T-helper 2 cell treated with Interferon-gamma antibody and Interleukin-4, amounts not matched to agents 5 μg/mL and 100 μg/mL, for 36 hours (primary cell): ENCODE measurements around the gene HSDL2.
"Not testable (repeated sequence)": the region's sequence is repeated elsewhere in the genome, so short reads cannot be mapped to it uniquely, and the experiment has no call there.

ENCODE experiments used
- DNase-seq: peaks from one replicate; pipeline ENCODE4 v3.0.0; 2021; ENCODE audit warnings: low spot score
- H3K27ac Mint-ChIP-seq: one replicate; pipeline ENCODE4 v1.8.0; 2021; ENCODE audit warnings: mild to moderate bottlenecking, mixed read lengths
- H3K27me3 Mint-ChIP-seq: one replicate; pipeline ENCODE4 v1.8.0; 2021; ENCODE audit warnings: low read depth, mixed read lengths
- H3K36me3 Mint-ChIP-seq: one replicate; pipeline ENCODE4 v1.8.0; 2021; ENCODE audit warnings: low read depth, mixed read lengths
- H3K4me1 Mint-ChIP-seq: one replicate; pipeline ENCODE4 v1.8.0; 2021; ENCODE audit warnings: low read depth, mixed read lengths
- H3K4me3 Mint-ChIP-seq: one replicate; pipeline ENCODE4 v1.8.0; 2022; ENCODE audit warnings: mild to moderate bottlenecking, moderate library complexity, mixed read lengths
- H3K9me3 Mint-ChIP-seq: one replicate; pipeline ENCODE4 v1.8.0; 2021; ENCODE audit warnings: mixed read lengths

HSDL2 gene

DNA sequence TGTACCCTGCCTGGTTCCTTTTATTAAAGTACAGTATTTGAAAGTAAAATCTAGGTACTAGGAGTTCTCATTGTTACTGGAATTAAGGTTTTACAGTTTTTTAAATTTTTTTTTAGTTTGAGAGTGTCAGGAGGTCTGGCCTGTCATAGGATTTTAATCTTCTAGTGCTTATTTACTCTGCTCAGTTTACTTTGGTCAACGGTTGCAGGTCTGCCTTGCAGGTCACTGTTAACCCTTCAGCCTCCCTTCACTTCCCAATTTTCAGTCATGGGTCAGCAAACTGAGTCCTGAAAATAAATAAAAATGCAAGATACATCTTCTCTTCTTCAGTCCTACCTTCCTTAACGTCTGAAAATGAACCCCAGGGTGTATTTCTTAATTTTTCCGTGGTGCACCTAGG lies 27.7 kb upstream of the HSDL2 start:
- H3K27me3 Mint-ChIP-seq = no peaks in the 10 kb centered on the region
- no peak overlapping the region for H3K27ac Mint-ChIP-seq
- H3K9me3 Mint-ChIP-seq = peaks cover 7% of the 10 kb centered on the region
- H3K36me3 Mint-ChIP-seq = no peaks in the 10 kb centered on the region
- no peak for DNase-seq
- H3K4me1 Mint-ChIP-seq = peaks cover 26% of the 10 kb centered on the region
- H3K4me3 Mint-ChIP-seq = no peak overlapping the region

DNA sequence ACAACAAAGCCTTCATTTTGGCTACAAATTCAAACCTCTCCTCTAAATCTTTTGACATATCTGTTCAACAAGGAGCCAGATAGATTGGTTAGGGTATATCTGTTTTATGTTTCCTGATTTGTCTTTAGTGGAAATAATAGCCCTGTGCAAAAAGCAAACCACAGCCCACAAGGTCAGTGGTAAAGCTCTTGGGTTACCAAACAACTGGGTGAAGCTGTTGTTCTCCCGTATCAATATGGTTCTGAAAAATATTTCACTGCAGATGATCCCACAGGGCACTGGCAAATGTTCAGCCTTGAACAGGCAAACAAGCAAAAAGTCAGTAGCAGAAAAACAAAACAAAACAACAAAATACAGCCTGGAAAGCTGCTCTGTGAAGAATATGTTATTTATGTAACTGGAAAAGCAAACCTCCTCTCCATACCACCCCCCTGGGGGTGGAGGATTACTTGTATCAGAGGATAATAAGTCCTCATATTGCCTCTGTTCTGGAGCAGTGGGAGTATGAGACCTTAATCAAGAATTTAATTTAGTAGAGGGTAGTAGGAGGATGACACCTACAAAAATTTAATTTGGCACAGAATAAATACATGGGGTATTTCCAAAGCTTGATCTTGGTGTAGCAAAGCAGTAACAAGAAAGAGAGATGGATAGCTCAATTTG lies 25.7 kb upstream of the HSDL2 start:
- Mint-ChIP-seq H3K27me3 (no peaks in the 10 kb centered on the region), H3K36me3 (no peaks in the 10 kb centered on the region), H3K4me1 (peaks cover 18% of the 10 kb centered on the region), H3K4me3 (no peak overlapping the region), H3K27ac (no peak overlapping the region), H3K9me3 (peaks cover 3% of the 10 kb centered on the region)
- DNase-seq = no peak

DNA sequence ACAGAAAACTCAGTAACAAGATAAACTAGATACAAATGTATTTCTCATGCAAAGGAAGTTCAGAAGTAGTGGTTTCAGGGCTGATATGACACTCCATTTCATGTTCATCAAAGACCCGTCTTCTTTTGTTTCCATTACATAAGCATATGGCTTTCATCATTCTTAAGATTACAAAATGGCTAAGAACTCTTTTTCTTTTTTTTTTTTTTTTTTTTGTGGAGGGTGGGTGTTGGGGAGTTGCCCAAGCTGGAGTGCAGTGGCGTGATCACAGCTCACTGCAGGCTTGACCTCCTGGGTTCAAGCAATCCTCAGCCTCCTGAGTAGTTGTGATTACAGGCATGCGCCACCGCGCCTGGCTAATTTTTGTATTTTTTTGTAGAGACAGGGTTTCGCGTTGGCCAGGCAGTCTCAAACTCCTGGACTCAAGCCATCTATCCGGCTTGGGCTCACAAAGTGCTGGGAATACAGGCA lies 24.4 kb upstream of the HSDL2 start:
- Mint-ChIP-seq H3K4me1 (peaks cover 20% of the 10 kb centered on the region), H3K36me3 (no peaks in the 10 kb centered on the region)

DNA sequence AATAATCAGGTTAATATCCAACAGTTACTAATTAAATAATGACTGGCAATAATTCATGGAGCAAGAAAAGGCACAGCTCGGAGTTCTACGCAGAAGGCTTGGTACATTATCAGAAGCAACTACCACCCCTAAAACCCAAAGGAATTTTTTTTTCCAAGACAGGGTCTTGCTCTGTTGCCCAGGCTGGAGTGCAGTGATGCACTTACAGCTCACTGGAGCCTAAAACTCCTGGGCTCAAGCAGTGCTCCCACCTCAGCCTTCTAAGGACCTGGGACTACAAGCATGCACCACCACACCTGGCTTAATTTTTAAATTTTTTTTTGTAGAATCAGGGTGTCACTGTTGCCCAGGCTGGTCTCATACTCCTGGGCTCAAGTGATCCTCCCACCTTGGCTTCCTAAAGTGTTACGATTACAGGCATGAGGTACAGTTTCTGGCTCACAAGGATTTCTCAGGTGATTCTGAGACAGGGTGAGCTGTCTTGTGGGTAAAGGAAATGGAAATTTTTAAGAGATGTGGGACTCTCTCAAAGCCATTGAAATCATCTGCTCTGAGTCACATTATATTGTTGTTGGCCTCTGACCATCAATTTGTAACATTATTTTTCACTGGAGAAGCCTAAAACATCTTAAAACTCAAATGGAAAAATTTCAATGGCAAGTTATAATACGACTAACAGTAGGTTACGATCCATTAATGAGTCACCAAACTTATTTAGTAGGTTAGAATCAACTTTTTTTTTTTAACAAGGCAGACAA lies 19.7 kb upstream of the HSDL2 start:
- Mint-ChIP-seq H3K36me3 (no peaks in the 10 kb centered on the region), H3K4me1 (peaks cover 13% of the 10 kb centered on the region), H3K27me3 (peaks cover 5% of the 10 kb centered on the region), H3K9me3 (peaks cover 6% of the 10 kb centered on the region), H3K4me3 (no peak overlapping the region), H3K27ac (no peak overlapping the region)
- DNase-seq = no peak

More for the DNA sequence above, 24.4 kb upstream of the HSDL2 start:
- peak overlapping the region; percentile 83 for H3K27ac Mint-ChIP-seq
- peaks cover 3% of the 10 kb centered on the region for H3K9me3 Mint-ChIP-seq
- no peak for DNase-seq
- no peak overlapping the region for H3K4me3 Mint-ChIP-seq
- H3K27me3 Mint-ChIP-seq = no peaks in the 10 kb centered on the region

DNA sequence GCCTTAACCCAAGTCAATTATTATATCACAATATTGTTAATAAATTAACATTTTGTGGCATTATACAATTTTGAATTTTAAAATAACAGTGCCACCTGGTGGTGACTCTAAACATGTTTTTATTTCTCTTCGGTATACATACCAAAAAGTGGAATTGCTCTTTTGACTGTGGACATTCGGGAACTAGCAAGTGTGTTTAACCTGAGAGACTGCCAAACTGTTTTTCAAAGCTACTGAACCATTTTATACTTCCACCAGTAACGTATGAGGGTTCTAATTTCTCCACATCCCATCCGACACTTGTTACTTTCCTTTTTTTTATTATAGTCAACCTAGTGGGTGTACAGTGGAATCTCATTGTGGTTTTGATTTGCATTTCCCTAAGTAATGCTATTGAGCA lies 18.3 kb upstream of the HSDL2 start:
- H3K4me3 Mint-ChIP-seq = no peak overlapping the region

DNA sequence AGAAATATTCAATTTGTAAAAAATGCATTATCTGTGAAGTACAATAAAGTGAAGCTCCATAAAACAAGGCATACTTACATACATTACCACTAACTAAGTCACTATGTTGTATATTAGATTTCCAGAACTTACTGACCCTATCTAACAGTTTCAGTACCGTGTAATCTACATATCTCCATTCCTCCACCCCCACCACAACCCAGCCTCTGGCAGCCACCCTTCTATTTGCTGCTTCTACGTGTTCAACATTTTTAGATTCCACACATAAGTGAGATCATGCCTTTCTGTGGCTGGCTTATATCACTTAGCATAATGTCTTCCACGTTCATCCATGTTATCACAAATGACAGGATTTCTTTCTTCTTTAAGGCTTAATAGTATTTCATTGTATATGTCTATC lies 15.1 kb upstream of the HSDL2 start:
- no peak for DNase-seq
- peaks cover 8% of the 10 kb centered on the region for H3K4me1 Mint-ChIP-seq
- H3K27ac Mint-ChIP-seq = no peak overlapping the region
- H3K27me3 Mint-ChIP-seq = peaks cover 5% of the 10 kb centered on the region
- peaks cover 3% of the 10 kb centered on the region for H3K36me3 Mint-ChIP-seq
- peaks cover 19% of the 10 kb centered on the region for H3K9me3 Mint-ChIP-seq
- no peak overlapping the region for H3K4me3 Mint-ChIP-seq

More for the DNA sequence above, 18.3 kb upstream of the HSDL2 start:
- Mint-ChIP-seq H3K27me3 (peaks cover 5% of the 10 kb centered on the region), H3K36me3 (no peaks in the 10 kb centered on the region), H3K27ac (no peak overlapping the region), H3K4me1 (peaks cover 8% of the 10 kb centered on the region), H3K9me3 (peaks cover 9% of the 10 kb centered on the region)
- DNase-seq = no peak

DNA sequence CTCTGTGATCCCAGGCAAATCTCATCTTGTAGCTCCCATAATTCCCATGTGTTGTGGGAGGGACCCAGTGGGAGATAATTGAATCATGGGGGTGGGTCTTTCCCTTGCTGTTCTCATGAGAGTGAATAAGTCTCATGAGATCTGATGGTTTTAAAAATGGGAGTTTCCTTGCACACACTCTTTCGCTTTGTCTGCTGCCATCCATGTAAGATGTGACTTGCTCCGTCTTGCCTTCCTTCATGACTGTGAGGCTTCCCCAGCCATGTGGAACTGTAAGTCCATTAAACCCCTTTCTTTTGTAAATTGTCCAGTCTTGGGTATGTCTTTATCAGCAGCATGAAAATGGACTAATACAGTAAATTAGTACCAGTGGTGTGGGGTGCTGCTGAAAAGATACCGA lies 14.7 kb upstream of the HSDL2 start:
- not testable (repeated sequence) for H3K27me3 Mint-ChIP-seq, H3K4me3 Mint-ChIP-seq, DNase-seq, H3K36me3 Mint-ChIP-seq, H3K4me1 Mint-ChIP-seq, H3K27ac Mint-ChIP-seq
- peaks cover 23% of the 10 kb centered on the region for H3K9me3 Mint-ChIP-seq

DNA sequence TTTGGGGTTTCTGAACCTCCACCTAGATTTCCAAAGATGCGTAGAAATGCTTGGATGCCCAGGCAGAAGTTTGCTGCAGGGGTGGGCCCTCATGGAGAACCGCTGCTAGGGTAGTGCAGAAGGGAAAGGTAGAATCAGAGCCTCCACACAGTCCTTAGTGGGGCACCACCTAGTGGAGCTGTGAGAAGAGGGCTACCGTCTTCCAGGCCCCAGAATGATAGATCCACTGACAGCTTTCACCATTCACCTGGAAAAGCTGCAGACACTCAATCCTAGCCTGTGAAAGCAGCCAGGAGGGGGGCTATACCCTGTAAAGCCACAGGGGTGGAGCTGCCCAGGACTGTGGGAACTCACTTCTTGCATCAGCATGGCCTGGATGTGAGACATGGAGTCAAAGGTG lies 13.3 kb upstream of the HSDL2 start:
- H3K9me3 Mint-ChIP-seq = peaks cover 23% of the 10 kb centered on the region
- H3K36me3 Mint-ChIP-seq = peaks cover 3% of the 10 kb centered on the region
- DNase-seq = no peak
- no peak overlapping the region for H3K4me3 Mint-ChIP-seq
- no peak overlapping the region for H3K27ac Mint-ChIP-seq
- peaks cover 2% of the 10 kb centered on the region for H3K4me1 Mint-ChIP-seq
- peaks cover 5% of the 10 kb centered on the region for H3K27me3 Mint-ChIP-seq

DNA sequence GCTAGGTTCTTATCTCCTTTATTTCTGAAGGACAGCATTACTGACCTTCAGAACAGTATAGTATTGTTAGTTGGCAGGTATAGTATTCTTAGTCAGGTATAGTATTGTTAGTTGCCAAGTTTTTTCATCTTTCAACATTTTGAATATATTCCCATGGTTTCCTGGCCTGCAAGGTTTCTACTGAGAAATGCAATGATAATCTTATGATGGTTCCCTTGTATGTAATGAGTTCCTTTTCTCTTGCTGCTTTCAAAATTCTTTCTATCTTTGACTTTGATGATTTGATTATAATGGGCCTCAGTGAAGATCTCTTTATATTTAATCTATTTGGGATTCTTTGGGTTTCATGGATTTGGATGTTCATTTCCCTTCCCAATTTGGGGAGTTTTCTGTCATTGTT lies 12.4 kb upstream of the HSDL2 start:
- no peaks in the 10 kb centered on the region for H3K4me1 Mint-ChIP-seq
- H3K27me3 Mint-ChIP-seq = peaks cover 4% of the 10 kb centered on the region
- DNase-seq = no peak
- H3K27ac Mint-ChIP-seq = no peak overlapping the region
- H3K4me3 Mint-ChIP-seq = no peak overlapping the region
- peaks cover 4% of the 10 kb centered on the region for H3K36me3 Mint-ChIP-seq
- H3K9me3 Mint-ChIP-seq = peaks cover 25% of the 10 kb centered on the region

DNA sequence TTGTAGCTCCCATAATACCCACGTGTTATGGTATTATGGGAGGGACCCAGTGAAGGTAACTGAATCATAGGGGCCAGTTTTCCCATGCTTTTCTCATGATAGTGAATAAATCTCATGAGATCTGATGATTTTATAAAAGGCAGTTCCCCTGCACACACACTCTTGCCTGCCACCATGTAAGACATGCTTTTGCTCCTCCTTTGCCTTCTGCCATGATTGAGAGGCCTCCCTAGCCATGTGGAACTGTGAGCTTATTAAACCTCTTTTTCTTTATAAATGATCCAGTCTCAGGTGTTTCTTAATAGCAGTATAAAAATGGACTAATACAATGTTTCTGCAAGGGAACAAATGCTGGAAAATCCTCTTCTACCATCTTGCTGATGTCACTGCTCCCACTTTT lies 10.1 kb upstream of the HSDL2 start:
- H3K4me3 Mint-ChIP-seq = no peak overlapping the region
- DNase-seq = no peak
- peaks cover 5% of the 10 kb centered on the region for H3K4me1 Mint-ChIP-seq
- H3K27ac Mint-ChIP-seq = no peak overlapping the region
- H3K36me3 Mint-ChIP-seq = peaks cover 11% of the 10 kb centered on the region
- no peaks in the 10 kb centered on the region for H3K27me3 Mint-ChIP-seq
- H3K9me3 Mint-ChIP-seq = peaks cover 26% of the 10 kb centered on the region

DNA sequence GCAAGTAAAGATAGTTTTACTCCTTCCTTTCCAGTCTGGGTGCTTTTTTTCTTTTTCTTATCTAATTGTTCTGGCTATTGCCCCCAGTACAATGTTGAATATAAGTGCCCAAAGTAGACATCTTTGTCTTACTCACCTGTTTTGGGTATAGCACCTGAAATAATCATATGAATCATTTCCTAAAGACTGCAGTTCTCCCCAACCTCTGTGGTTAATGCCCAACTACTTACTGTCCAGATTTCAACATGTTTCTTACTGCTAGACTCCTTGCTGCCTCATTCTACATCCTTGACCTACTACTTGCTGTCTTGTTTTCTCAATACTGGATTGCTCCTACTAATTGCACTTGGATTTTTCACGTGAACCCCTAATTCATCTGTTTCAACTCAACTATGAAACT lies 8.8 kb upstream of the HSDL2 start:
- H3K27me3 Mint-ChIP-seq = no peaks in the 10 kb centered on the region
- peaks cover 12% of the 10 kb centered on the region for H3K36me3 Mint-ChIP-seq
- peaks cover 7% of the 10 kb centered on the region for H3K4me1 Mint-ChIP-seq
- H3K4me3 Mint-ChIP-seq = no peak overlapping the region
- H3K9me3 Mint-ChIP-seq = peaks cover 18% of the 10 kb centered on the region
- H3K27ac Mint-ChIP-seq = no peak overlapping the region
- no peak for DNase-seq

DNA sequence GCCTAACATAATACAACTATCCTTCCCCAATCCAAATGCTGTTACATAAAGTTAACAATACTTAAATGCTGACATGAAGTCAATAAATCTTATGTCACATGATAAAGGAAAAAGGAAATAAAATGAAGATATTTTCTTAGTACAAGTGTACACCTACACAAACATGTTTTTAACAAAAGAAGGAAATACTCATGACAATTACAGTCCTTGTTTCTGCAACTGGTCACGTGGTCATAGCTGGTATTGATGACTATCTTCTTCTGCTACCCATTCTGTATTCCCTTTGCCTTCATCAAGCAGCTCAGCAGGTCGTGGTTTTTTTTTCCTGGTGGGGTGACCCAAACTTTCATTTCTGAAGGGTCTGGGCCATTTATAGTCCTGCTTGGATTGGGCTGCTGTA lies 6.2 kb upstream of the HSDL2 start:
- DNase-seq, H3K27me3 Mint-ChIP-seq, H3K4me3 Mint-ChIP-seq, H3K27ac Mint-ChIP-seq: not testable (repeated sequence)
- Mint-ChIP-seq H3K9me3 (peaks cover 13% of the 10 kb centered on the region), H3K36me3 (peaks cover 10% of the 10 kb centered on the region), H3K4me1 (peaks cover 26% of the 10 kb centered on the region)

DNA sequence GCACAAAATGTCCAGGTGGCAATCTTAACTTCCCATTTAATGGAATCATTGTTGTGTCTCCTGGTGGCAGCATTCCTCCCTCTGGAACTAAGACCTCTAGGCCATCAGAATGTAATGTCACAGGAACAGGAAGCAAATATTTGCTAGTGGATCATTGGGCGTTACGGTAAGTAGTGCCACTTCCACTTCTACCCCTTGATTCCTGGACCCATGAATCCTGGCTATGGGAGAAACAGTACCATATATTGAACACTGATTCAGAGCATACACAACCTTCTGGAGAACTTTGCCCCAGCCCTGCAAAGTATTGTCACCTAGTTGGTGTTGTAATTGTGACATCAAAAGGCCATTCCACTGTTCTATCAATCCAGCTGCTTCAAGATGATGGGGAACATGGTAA lies 5.7 kb upstream of the HSDL2 start:
- H3K27ac Mint-ChIP-seq, DNase-seq, H3K4me3 Mint-ChIP-seq, H3K27me3 Mint-ChIP-seq: not testable (repeated sequence)
- Mint-ChIP-seq H3K9me3 (peaks cover 12% of the 10 kb centered on the region), H3K4me1 (peaks cover 29% of the 10 kb centered on the region), H3K36me3 (peaks cover 10% of the 10 kb centered on the region)

DNA sequence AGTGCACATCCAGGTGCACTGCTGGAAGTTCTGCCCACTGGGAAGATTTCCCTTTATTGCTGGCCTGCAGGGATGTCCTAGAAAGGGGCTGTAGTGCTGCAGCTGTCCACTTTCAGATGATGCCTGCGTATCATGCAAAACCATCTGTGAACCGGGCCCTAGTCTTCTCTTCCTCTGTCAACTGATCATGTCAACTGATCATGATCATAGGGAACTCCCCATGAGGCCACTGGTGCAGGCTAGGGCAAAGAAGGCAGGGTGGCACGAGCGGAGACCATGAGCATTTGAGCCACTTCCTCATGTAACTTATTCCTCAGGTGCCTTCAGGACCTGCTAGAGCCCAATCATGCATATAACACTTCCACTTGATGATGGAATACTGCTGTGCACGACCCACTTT lies 4.5 kb upstream of the HSDL2 start:
- no peak overlapping the region for H3K27ac Mint-ChIP-seq
- peaks cover 3% of the 10 kb centered on the region for H3K9me3 Mint-ChIP-seq
- H3K36me3 Mint-ChIP-seq = peaks cover 10% of the 10 kb centered on the region
- H3K4me3 Mint-ChIP-seq = no peak overlapping the region
- no peaks in the 10 kb centered on the region for H3K27me3 Mint-ChIP-seq
- no peak for DNase-seq
- H3K4me1 Mint-ChIP-seq = peaks cover 30% of the 10 kb centered on the region
